Measurements from ENCODE around the gene FAM124A. TPM values are rescaled to one million over a fixed set of nuclear protein-coding genes. Genes with fewer than 3 reads are reported as not detected.

FAM124A gene
- total RNA-seq, 2 donors from 2014 or later, result 4.2 to 13.7 TPM

- Histone ChIP-seq H3K4me3 (no peak overlapping the region), H3K27ac (no peak overlapping the region), H3K4me1 (ENCODE audit: control insufficient read depth in 1 of 2, low read depth in 2 of 2) (no peaks in the 10 kb centered on the region), H3K36me3 (no peaks in the 10 kb centered on the region), H3K9me3 (no peaks in the 10 kb centered on the region), H3K27me3 (replicated peaks; ENCODE audit: insufficient read depth) (no peaks in the 10 kb centered on the region)
- DNase-seq (ENCODE audit: low spot score) (no peak), ATAC-seq (ENCODE audit: insufficient number of reproducible peaks, low FRiP score, low read depth) (no peak)
- no peak for TF ChIP-seq CTCF (IDR thresholded peaks at IDR 0.05)
Observed at GRCh38 chr13:51258612-51259548, 36.7 kb downstream of the FAM124A start.

DNA sequence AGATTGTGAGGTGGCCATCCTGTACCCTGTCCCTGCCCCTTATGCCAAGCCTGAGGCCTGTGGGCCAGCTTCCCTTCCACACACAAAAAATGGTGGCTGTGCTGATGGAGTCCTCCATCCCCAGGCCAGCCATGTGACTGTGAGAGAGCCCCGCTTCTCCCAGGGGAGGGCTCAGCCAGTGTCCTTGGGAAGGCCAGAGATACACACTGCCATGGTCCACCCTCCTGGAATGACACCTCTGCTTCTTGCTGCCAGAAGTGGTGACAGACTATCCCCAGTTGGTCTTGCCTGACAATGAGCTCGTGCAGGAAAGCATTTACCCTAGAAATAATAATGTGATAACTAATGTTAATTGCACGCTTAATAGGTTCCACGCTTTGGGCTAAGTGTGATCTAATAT, 38.0 kb downstream of the FAM124A start:
- H3K27ac ChIP-seq, result no peak overlapping the region
- no peaks in the 10 kb centered on the region for H3K36me3 ChIP-seq
- ATAC-seq (ENCODE audit: insufficient number of reproducible peaks, low FRiP score, low read depth) (no peak), DNase-seq (ENCODE audit: low spot score) (no peak)
- no peaks in the 10 kb centered on the region for H3K27me3 ChIP-seq (replicated peaks; ENCODE audit: insufficient read depth)
- H3K4me3 ChIP-seq, result no peak overlapping the region
- TF ChIP-seq CTCF (IDR thresholded peaks at IDR 0.05), result no peak
- no peaks in the 10 kb centered on the region for H3K4me1 ChIP-seq (ENCODE audit: control insufficient read depth in 1 of 2, low read depth in 2 of 2)
- no peaks in the 10 kb centered on the region for H3K9me3 ChIP-seq

DNA sequence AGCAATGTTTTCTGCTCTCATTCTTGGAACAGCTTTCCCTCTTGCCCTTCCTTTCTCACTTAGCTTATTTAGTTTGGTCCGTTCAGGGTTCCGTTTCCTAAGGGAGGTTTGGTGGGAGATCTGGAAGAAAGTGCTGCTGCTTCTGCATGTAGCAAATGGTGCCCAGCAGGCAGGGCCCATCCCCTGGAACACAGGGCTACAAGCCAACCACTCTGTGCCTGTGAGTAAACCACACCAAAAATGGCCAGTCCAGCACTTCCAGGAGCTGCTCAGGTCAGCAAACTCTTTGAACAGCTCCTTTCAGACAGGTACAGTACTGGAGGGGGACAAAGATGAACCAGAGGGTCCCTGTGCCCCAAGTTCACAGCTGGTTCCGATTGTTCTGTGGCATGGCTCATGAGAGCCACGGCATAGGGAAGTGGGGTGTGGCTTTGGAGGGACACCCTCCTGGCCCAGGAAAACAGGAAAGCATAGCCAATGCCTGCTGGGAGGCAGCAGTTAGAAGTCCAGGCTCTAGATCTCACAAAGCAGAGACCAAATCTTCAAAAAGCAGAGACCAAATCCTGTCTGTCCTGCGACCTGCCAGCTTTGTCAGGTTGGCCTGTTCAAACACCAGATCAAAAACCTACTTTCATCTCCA, 39.5 kb downstream of the FAM124A start:
- no peak for TF ChIP-seq CTCF (IDR thresholded peaks at IDR 0.05)
- DNase-seq (ENCODE audit: low spot score) (no peak), ATAC-seq (ENCODE audit: insufficient number of reproducible peaks, low FRiP score, low read depth) (no peak)
- Histone ChIP-seq H3K4me3 (no peak overlapping the region), H3K27me3 (replicated peaks; ENCODE audit: insufficient read depth) (no peaks in the 10 kb centered on the region), H3K36me3 (no peaks in the 10 kb centered on the region), H3K4me1 (ENCODE audit: control insufficient read depth in 1 of 2, low read depth in 2 of 2) (no peaks in the 10 kb centered on the region), H3K27ac (no peak overlapping the region), H3K9me3 (no peaks in the 10 kb centered on the region)

GRCh38 chr13:51262501-51263211, 40.5 kb downstream of the FAM124A start:
- TF ChIP-seq CTCF (IDR thresholded peaks at IDR 0.05), result no peak
- Histone ChIP-seq H3K9me3 (no peaks in the 10 kb centered on the region), H3K4me1 (ENCODE audit: control insufficient read depth in 1 of 2, low read depth in 2 of 2) (no peaks in the 10 kb centered on the region), H3K36me3 (no peaks in the 10 kb centered on the region), H3K4me3 (no peak overlapping the region), H3K27ac (no peak overlapping the region), H3K27me3 (replicated peaks; ENCODE audit: insufficient read depth) (no peaks in the 10 kb centered on the region)
- ATAC-seq (ENCODE audit: insufficient number of reproducible peaks, low FRiP score, low read depth) (no peak), DNase-seq (ENCODE audit: low spot score) (no peak)

GRCh38 chr13:51266642-51267041, 44.4 kb downstream of the FAM124A start:
- H3K4me1 ChIP-seq (ENCODE audit: control insufficient read depth in 1 of 2, low read depth in 2 of 2), result no peaks in the 10 kb centered on the region
- no peaks in the 10 kb centered on the region for H3K27me3 ChIP-seq (replicated peaks; ENCODE audit: insufficient read depth)
- H3K36me3 ChIP-seq, result no peaks in the 10 kb centered on the region
- no peak overlapping the region for H3K4me3 ChIP-seq
- DNase-seq (ENCODE audit: low spot score) (no peak), ATAC-seq (ENCODE audit: insufficient number of reproducible peaks, low FRiP score, low read depth) (no peak)
- no peak overlapping the region for H3K27ac ChIP-seq
- H3K9me3 ChIP-seq, result no peaks in the 10 kb centered on the region
- no peak for TF ChIP-seq CTCF (IDR thresholded peaks at IDR 0.05)
